Prostate gland (tissue), 2 donors: ENCODE measurements around the gene PPM1N. TPM values are rescaled to one million over a fixed set of nuclear protein-coding genes. Genes with fewer than 3 reads are reported as not detected.
"Not testable (repeated sequence)": the region's sequence is repeated elsewhere in the genome, so short reads cannot be mapped to it uniquely, and the experiment has no call there.

ENCODE experiments used
- DNase-seq: peaks from one replicate; pipeline ENCODE4 v3.0.0-alpha.2; 2019; ENCODE audit warnings: low spot score
- H3K27ac ChIP-seq, 2 donors: fragments of 200-600 bp; sonication (generic); 2 replicates each; pipeline ENCODE4 v1.5.1; 2017 to 2019
- H3K27me3 ChIP-seq: fragments of 200-600 bp; sonication (generic); replicated peaks from 2 replicates; pipeline ENCODE4 v1.5.1; 2019; ENCODE audit not compliant: insufficient read depth
- H3K36me3 ChIP-seq, 2 donors: fragments of 200-600 bp; sonication (generic); 1 replicate in 1 of 2; 2 replicates in 1 of 2; pipeline versions ENCODE4 v1.5.1 to v1.8.1; 2017 to 2019
- H3K4me1 ChIP-seq: fragments of 200-600 bp; sonication (generic); replicated peaks from 2 replicates; pipeline ENCODE4 v1.5.1; 2019
- H3K4me3 ChIP-seq, 2 donors: fragments of 200-600 bp; sonication (generic); 2 replicates each; pipeline ENCODE4 v1.5.1; 2017 to 2019
- H3K9me3 ChIP-seq: fragments of 200-600 bp; sonication (generic); 2 replicates; pipeline ENCODE4 v1.5.1; 2017
- POLR2A ChIP-seq: fragments of 450-650 bp; IDR thresholded peaks from one replicate; pipeline ENCODE4 v1.6.1; 2016; ENCODE audit warnings: antibody characterized with exemption, mild to moderate bottlenecking
- POLR2AphosphoS5 ChIP-seq: sonication (generic); formaldehyde crosslinking; IDR thresholded peaks from one replicate; pipeline ENCODE4 v1.6.1; 2017; ENCODE audit warnings: antibody characterized with exemption
- WGBS: methylation state at CpG from one replicate; pipeline ENCODE4 v1.1.5; 2018; 5-methylcytosine and 5-hydroxymethylcytosine counted together
- intact Hi-C: fragments of 100-400 bp; cut with DNase I; formaldehyde crosslinking; loops from one replicate; pipeline ENCODE4 v1.14.2; 2022
- total RNA-seq, 2 donors: library from RNA; depleted of rRNA; stranded (reverse); fragments of >200 nt; gene quantifications; one replicate each; pipeline ENCODE4 v1.1.0, GENCODE V29; 2016
- TF ChIP-seq, protein P1 (sequence below), 4 experiments: fragments of 200-600 bp in 2 of 4; fragments of 450-650 bp in 2 of 4; sonication (generic) in 2 of 4; IDR thresholded peaks; 1 replicate in 3 of 4; 2 replicates in 1 of 4; pipeline ENCODE4 v1.5.1; 2016 to 2019; ENCODE audit warnings: antibody characterized with exemption in 4 of 4, mild to moderate bottlenecking in 2 of 4, moderate library complexity in 2 of 4

PPM1N gene
- total RNA-seq, 2 donors from 2014 or later, result 0.36 to 1.8 TPM

DNA sequence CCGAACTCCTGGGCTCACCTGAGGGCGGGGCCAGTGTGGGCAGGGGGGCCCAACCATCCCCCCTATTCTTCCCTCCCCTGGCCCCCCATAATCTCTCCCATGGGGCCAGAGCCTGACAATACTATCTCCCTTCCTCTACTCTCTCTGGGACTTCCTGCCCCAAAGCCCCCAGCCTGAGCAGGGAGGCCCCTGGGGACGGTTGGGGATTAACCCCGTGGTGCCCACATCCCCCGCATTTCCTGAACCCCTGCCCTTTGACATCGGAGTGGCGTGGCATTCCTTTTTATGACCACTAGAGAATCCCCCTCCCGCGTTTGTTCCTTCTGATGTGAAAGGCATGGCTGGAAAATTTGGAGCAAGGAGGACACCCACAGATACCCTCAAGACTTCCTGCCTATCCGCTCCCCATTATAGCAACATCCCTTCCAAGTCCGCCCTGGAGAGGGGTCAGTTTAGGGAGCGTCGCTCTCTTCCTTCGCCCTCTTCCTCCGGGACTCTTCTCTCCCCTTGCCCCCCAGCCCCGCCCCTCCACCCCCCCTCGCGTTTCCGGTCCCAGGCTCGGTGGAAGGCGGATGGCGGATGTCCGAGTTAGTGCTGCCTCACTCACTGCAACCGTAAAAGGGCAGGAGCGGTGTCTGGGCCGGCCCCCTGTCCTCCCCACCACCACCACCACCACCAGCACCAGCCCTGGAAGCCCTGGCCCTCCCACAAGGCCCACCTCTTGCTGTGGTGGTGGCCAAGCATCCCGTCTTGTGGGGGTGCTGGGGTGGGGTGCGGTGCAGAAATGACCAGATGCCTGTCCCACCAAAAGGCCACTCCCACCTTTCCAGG lies 10.8 kb downstream of the PPM1N start:
- H3K9me3 ChIP-seq, result no peaks in the 10 kb centered on the region
- H3K36me3 ChIP-seq, result no peaks in the 10 kb centered on the region
- peaks cover 17% of the 10 kb centered on the region for H3K4me1 ChIP-seq
- H3K27me3 ChIP-seq, result no peaks in the 10 kb centered on the region
- intact Hi-C loops, result no loop called here
- peak overlapping the region; percentile 82 to 100 for H3K4me3 ChIP-seq
- under 1% methylated on average over 28 of the region's 28 CpGs for WGBS
- peak overlapping the region; percentile 93 to 95 for H3K27ac ChIP-seq
- TF ChIP-seq POLR2A (peak; percentile 53), POLR2AphosphoS5 (peak; percentile 40)
- TF ChIP-seq, protein P1, sequence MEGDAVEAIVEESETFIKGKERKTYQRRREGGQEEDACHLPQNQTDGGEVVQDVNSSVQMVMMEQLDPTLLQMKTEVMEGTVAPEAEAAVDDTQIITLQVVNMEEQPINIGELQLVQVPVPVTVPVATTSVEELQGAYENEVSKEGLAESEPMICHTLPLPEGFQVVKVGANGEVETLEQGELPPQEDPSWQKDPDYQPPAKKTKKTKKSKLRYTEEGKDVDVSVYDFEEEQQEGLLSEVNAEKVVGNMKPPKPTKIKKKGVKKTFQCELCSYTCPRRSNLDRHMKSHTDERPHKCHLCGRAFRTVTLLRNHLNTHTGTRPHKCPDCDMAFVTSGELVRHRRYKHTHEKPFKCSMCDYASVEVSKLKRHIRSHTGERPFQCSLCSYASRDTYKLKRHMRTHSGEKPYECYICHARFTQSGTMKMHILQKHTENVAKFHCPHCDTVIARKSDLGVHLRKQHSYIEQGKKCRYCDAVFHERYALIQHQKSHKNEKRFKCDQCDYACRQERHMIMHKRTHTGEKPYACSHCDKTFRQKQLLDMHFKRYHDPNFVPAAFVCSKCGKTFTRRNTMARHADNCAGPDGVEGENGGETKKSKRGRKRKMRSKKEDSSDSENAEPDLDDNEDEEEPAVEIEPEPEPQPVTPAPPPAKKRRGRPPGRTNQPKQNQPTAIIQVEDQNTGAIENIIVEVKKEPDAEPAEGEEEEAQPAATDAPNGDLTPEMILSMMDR (IDR thresholded peaks at IDR 0.05), result peak in 1 of 4 experiments; percentile 14
- DNase-seq, result peak; percentile 76

DNA sequence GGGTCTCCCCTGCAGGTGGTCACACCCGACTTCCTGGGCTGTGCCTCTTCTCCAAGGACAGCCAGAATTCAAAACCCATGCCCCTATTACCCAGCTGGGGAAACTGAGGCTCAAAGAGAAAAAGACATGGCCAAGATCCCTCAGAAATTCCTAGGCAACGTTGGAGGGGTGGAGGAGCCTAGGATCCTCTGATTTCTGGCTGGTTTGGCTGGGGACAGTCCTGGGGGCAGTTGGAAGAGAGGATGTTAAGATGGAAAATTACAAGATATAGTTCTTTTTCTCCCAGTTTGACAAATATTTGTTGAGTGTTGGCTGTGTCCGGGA lies 11.4 kb downstream of the PPM1N start:
- DNase-seq, result no peak
- intact Hi-C loops, result no loop called here
- peak overlapping the region; percentile 93 to 95 for H3K27ac ChIP-seq
- peak overlapping the region; percentile 82 to 100 for H3K4me3 ChIP-seq
- WGBS, result 3% methylated on average over 3 of the region's 3 CpGs
- no peaks in the 10 kb centered on the region for H3K9me3 ChIP-seq
- TF ChIP-seq POLR2AphosphoS5 (no peak), POLR2A (no peak)
- TF ChIP-seq, protein P1 (IDR thresholded peaks at IDR 0.05), result no peak
- H3K36me3 ChIP-seq, result no peaks in the 10 kb centered on the region
- H3K4me1 ChIP-seq, result peaks cover 22% of the 10 kb centered on the region
- no peaks in the 10 kb centered on the region for H3K27me3 ChIP-seq

DNA sequence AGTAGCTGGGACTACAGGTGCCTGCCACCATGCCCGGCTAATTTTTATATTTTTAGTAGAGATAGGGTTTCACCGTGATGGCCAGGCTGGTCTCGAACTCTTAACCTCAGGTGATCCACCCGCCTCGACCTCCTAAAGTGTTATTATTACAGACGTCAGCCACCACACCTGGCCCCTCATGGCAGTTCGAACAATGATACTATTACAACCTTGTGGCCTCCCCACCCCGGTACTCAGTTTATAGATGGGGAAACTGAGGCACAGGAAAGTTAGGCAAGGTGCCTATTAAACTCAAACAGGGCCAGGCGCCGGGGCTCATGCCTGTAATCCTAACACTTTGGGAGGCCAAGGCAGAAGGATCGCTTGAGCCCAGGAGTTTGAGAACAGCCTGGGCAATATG lies 12.1 kb downstream of the PPM1N start:
- DNase-seq, intact Hi-C loops, H3K36me3 ChIP-seq, H3K9me3 ChIP-seq, H3K27me3 ChIP-seq: not testable (repeated sequence)
- Histone ChIP-seq H3K4me1 (peaks cover 26% of the 10 kb centered on the region), H3K4me3 (peak overlapping the region; percentile 82 to 100), H3K27ac (peak overlapping the region; percentile 93 to 95)
- WGBS, result 79% methylated on average over 11 of the region's 11 CpGs

DNA sequence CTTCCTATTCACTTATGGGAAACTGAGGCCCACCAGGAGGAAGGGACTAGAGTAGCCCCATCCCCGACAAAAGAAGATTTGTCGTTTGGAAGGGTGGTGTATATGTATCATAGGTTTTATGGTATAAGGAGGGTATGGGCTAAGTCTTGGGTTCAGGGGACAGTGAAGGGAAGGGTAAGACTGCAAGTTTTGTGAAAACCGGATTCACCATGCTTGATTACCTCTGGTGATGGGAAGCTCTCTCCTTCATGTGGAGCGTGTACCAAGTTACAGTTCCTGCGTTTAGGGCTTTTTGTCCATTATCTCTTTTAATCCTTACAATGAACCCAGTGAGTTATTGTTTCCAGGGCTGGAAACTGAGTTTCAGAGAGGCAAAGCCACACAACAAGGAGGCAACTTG lies 12.8 kb downstream of the PPM1N start:
- peak overlapping the region; percentile 21 to 95 for H3K27ac ChIP-seq
- no peaks in the 10 kb centered on the region for H3K27me3 ChIP-seq
- WGBS, result 93% methylated on average over 5 of the region's 5 CpGs
- no peak for TF ChIP-seq POLR2AphosphoS5
- no peak for TF ChIP-seq POLR2A
- TF ChIP-seq, protein P1 (IDR thresholded peaks at IDR 0.05), result no peak
- intact Hi-C loops, result no loop called here
- no peaks in the 10 kb centered on the region for H3K36me3 ChIP-seq
- H3K4me3 ChIP-seq, result no peak overlapping the region
- no peak for DNase-seq
- H3K4me1 ChIP-seq, result peaks cover 26% of the 10 kb centered on the region
- H3K9me3 ChIP-seq, result no peaks in the 10 kb centered on the region

DNA sequence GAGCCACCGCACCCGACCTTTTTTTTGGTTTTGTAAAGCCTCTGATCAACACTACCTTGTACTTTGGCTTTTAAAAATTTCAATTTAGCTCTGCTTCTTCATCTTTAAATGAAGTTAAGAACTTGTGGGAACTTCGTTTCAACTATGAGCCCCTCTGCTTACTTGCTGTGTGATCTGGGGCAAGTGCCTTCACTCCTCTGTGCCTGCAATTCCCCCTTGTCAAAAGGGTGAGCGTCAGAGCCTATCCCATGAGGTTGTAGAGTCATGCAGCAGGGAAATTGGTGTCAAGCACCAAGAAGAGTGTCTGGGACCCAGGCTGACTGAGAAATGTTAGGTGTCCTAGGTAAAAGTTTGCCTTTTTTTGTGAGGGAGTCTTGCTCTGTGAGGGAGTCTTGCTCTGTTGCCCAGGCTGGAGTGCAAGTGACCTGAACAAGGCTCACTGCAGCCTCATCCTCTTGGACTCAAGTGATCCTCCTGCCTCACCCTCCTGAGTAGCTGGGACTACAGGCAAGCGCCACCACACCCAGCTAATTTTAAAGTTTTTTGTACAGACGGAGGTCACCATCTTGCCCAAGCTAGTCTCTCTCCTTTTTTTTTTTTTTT lies 14.7 kb downstream of the PPM1N start:
- no peak for DNase-seq
- H3K9me3 ChIP-seq, result no peaks in the 10 kb centered on the region
- H3K27me3 ChIP-seq, result no peaks in the 10 kb centered on the region
- no peak for TF ChIP-seq POLR2AphosphoS5
- TF ChIP-seq, protein P1 (IDR thresholded peaks at IDR 0.05), result no peak
- TF ChIP-seq POLR2A, result no peak
- peak overlapping the region in 1 of 2 donors; percentile 66 for H3K27ac ChIP-seq
- H3K4me1 ChIP-seq, result peaks cover 26% of the 10 kb centered on the region
- no peak overlapping the region for H3K4me3 ChIP-seq
- H3K36me3 ChIP-seq, result no peaks in the 10 kb centered on the region
- WGBS, result 93% methylated on average over 6 of the region's 6 CpGs
- intact Hi-C loops, result no loop called here
